Osteoblast (primary cell): Measurements from ENCODE around the gene EGLN3. TPM values are rescaled to one million over a fixed set of nuclear protein-coding genes. Genes with fewer than 3 reads are reported as not detected.

Source experiments
- DNase-seq: peaks from one replicate; pipeline ENCODE4 v3.0.0; 2011; ENCODE audit warnings: low spot score, mixed read lengths; ENCODE audit not compliant: insufficient read length; ENCODE audit errors: missing footprints
- H2AFZ ChIP-seq: 2 replicates; pipeline ENCODE4 v1.6.0; 2011; ENCODE audit warnings: mild to moderate bottlenecking, low read length
- H3K27ac ChIP-seq: 2 replicates; pipeline ENCODE4 v1.5.1; 2011; ENCODE audit warnings: mild to moderate bottlenecking, low read depth, low read length, moderate library complexity
- H3K27me3 ChIP-seq: 2 replicates; pipeline ENCODE4 v1.6.0; 2012; ENCODE audit warnings: mild to moderate bottlenecking, control low read depth, inconsistent platforms, low read length, moderate library complexity; ENCODE audit not compliant: insufficient read depth
- H3K36me3 ChIP-seq: 2 replicates; pipeline ENCODE4 v1.5.1; 2011; ENCODE audit warnings: mild to moderate bottlenecking, low read length, control low read depth, moderate library complexity; ENCODE audit not compliant: insufficient read depth
- H3K4me1 ChIP-seq: 2 replicates; pipeline ENCODE4 v1.5.1; 2011; ENCODE audit warnings: mild to moderate bottlenecking, low read length, control low read depth, moderate library complexity; ENCODE audit not compliant: insufficient read depth
- H3K4me2 ChIP-seq: 2 replicates; pipeline ENCODE4 v1.6.0; 2011; ENCODE audit warnings: mild to moderate bottlenecking, low read length; ENCODE audit not compliant: insufficient read depth
- H3K4me3 ChIP-seq: fragments of 200-600 bp; sonication (generic); 3 replicates; pipeline ENCODE4 v1.5.1; 2012; ENCODE audit warnings: mild to moderate bottlenecking, low read length, inconsistent platforms; ENCODE audit not compliant: insufficient read depth
- H3K79me2 ChIP-seq: 2 replicates; pipeline ENCODE4 v1.6.0; 2012; ENCODE audit warnings: mild to moderate bottlenecking, low read length, control low read depth, inconsistent platforms; ENCODE audit not compliant: insufficient read depth
- H3K9me3 ChIP-seq: 2 replicates; pipeline ENCODE4 v1.5.1; 2011; ENCODE audit warnings: low read depth, low read length, control low read depth
- H4K20me1 ChIP-seq: 2 replicates; pipeline ENCODE4 v1.6.0; 2012; ENCODE audit warnings: mild to moderate bottlenecking, low read length, control low read depth; ENCODE audit not compliant: insufficient read depth
- CTCF ChIP-seq: IDR thresholded peaks from 2 replicates; pipeline ENCODE4 v1.5.1; 2011; ENCODE audit warnings: mild to moderate bottlenecking, low read depth, low read length, moderate library complexity; ENCODE audit errors: extremely low read depth
- total RNA-seq: library from RNA; depleted of rRNA; stranded (reverse); fragments of >200 nt; gene quantifications from 2 replicates; pipeline ENCODE4 v1.2.3, GENCODE V29; 2012

Gene EGLN3
- total RNA-seq, 1 donor: under 0.01 TPM

DNA sequence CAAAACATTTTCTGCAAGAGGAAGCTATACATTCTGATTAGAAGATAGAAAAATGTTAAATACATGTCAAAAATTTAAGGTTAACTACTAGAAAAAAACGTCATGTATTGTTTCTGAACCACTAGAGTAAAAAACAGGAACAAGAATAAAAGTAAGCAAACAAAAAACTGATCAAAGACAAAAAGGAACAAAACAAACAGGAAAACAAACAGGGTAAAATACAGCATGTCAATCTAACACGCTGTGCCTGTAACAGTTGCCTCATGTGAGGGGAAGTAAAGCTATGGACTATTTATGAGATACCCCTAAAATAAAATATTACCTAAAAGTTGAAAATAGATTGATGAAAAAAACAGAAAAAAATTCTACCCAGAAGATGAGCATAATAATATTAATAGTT is 43.9 kb downstream of the EGLN3 start:
- Histone ChIP-seq H3K4me3 (no peak overlapping the region), H3K4me1 (no peaks in the 10 kb centered on the region)

DNA sequence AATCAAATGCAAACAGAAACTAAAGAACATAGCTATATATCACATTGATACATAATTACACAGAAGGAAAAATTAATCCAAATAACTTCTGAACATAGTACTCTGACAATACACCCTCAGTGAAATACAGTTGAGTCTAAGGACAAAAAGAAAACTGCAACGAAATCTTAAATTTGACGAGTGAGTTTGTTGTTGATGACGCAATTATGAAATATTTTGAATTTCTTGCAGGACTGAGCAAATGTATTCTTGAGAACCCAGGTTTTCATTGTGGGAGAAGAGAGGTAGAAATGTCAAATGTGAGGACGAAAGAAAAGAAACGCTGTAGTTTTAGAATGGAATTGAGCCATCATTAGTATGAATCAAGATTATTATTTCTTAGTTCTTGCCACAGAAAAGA is 46.3 kb downstream of the EGLN3 start:
- no peaks in the 10 kb centered on the region for H3K9me3 ChIP-seq
- no peaks in the 10 kb centered on the region for H3K27me3 ChIP-seq
- no peak overlapping the region for H3K27ac ChIP-seq
- no peaks in the 10 kb centered on the region for H3K36me3 ChIP-seq
- no peaks in the 10 kb centered on the region for H3K79me2 ChIP-seq
- no peak overlapping the region for H3K4me2 ChIP-seq
- no peaks in the 10 kb centered on the region for H3K4me1 ChIP-seq
- H4K20me1 ChIP-seq: no peaks in the 10 kb centered on the region
- H3K4me3 ChIP-seq: no peak overlapping the region
- DNase-seq: no peak
- no peak overlapping the region for H2AFZ ChIP-seq
- TF ChIP-seq CTCF: no peak

More for the DNA sequence above, 43.9 kb downstream of the EGLN3 start:
- Histone ChIP-seq H3K9me3 (no peaks in the 10 kb centered on the region), H3K36me3 (no peaks in the 10 kb centered on the region), H3K79me2 (no peaks in the 10 kb centered on the region), H3K27ac (no peak overlapping the region), H3K4me2 (no peak overlapping the region), H4K20me1 (no peaks in the 10 kb centered on the region), H3K27me3 (no peaks in the 10 kb centered on the region), H2AFZ (no peak overlapping the region)
- DNase-seq: no peak
- TF ChIP-seq CTCF: no peak

DNA sequence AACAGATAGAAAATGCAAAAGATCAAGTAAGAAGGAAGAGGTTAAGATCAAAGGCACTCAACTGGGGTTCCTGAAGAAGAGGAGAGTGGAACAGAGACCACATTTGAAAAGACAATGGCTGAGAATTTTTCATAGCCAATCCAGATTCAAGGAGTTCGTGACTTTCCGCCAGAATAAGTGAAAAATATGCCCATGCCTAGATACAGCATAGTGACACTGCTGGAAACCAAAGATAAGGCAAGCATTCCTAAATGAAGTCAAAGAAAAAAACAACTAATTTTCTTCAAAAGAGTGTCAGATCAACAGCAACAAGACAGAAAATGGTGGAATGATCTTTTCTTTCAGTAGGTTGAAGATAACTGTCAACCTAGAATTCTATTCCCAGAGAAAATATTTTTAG is 47.5 kb downstream of the EGLN3 start:
- H3K27ac ChIP-seq: no peak overlapping the region
- H2AFZ ChIP-seq: no peak overlapping the region
- no peaks in the 10 kb centered on the region for H3K9me3 ChIP-seq
- H3K27me3 ChIP-seq: no peaks in the 10 kb centered on the region
- no peak overlapping the region for H3K4me3 ChIP-seq
- no peaks in the 10 kb centered on the region for H4K20me1 ChIP-seq
- no peaks in the 10 kb centered on the region for H3K79me2 ChIP-seq
- no peaks in the 10 kb centered on the region for H3K36me3 ChIP-seq
- no peak for DNase-seq
- H3K4me1 ChIP-seq: no peaks in the 10 kb centered on the region
- no peak for TF ChIP-seq CTCF
- no peak overlapping the region for H3K4me2 ChIP-seq

DNA sequence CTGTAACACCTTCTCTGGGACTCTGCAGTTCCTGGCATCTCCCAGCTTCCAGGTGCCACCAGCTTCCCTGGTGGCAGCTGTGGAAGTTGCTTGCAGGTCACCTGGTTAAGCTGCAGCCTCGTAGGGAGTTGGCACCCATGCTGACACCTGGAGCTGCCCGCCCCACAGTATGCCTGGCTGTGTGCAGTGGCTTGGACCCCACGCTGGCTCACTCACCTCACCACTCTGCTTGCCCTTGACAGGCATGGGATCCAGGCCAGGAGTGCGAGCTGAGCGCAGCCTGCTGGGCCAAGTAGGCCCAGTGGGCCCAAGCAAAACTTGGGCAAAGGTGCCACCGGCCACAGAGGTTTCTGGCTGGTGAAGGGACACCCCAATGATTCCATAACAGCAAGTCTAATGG is 48.5 kb downstream of the EGLN3 start:
- TF ChIP-seq CTCF: no peak
- Histone ChIP-seq H3K4me2 (no peak overlapping the region), H3K4me3 (no peak overlapping the region), H3K4me1 (no peaks in the 10 kb centered on the region), H4K20me1 (no peaks in the 10 kb centered on the region), H3K27ac (no peak overlapping the region), H3K36me3 (no peaks in the 10 kb centered on the region), H3K79me2 (no peaks in the 10 kb centered on the region), H3K27me3 (no peaks in the 10 kb centered on the region), H2AFZ (no peak overlapping the region), H3K9me3 (no peaks in the 10 kb centered on the region)
- DNase-seq: no peak
